Measurements from ENCODE around the gene MRPL39. TPM values are rescaled to one million over a fixed set of nuclear protein-coding genes. Genes with fewer than 3 reads are reported as not detected.

MRPL39 gene
- total RNA-seq, 4 donors from 2014 or later: 10.3 to 55.1 (median 21.6) TPM

- TF ChIP-seq POLR2A (IDR thresholded peaks at IDR 0.05): no peak
- TF ChIP-seq CTCF (IDR thresholded peaks at IDR 0.05): no peak
- H3K4me3 ChIP-seq: no peak overlapping the region
- H3K36me3 ChIP-seq: no peaks in the 10 kb centered on the region
- no peak for DNase-seq
- intact Hi-C loops (cut with DNase I; ENCODE audit: low total_unique reads): no loop called here
- no peaks in the 10 kb centered on the region for H3K27me3 ChIP-seq
- no peaks in the 10 kb centered on the region for H3K4me1 ChIP-seq
- no peak overlapping the region for H3K27ac ChIP-seq
- no peaks in the 10 kb centered on the region for H3K9me3 ChIP-seq
These were observed 67.7 kb downstream of the MRPL39 start for GRCh38 chr21:25539606-25540005.

- Histone ChIP-seq H3K9me3 (no peaks in the 10 kb centered on the region), H3K27me3 (no peaks in the 10 kb centered on the region), H3K36me3 (no peaks in the 10 kb centered on the region), H3K4me1 (no peaks in the 10 kb centered on the region), H3K27ac (no peak overlapping the region), H3K4me3 (no peak overlapping the region)
- intact Hi-C loops (cut with DNase I; ENCODE audit: low total_unique reads): no loop called here
- no peak for DNase-seq
- TF ChIP-seq CTCF (IDR thresholded peaks at IDR 0.05) (no peak), POLR2A (IDR thresholded peaks at IDR 0.05) (no peak)
These were observed 70.1 kb downstream of the MRPL39 start for GRCh38 chr21:25537174-25537573.

- Histone ChIP-seq H3K27me3 (no peaks in the 10 kb centered on the region), H3K4me3 (no peak overlapping the region), H3K27ac (no peak overlapping the region), H3K4me1 (no peaks in the 10 kb centered on the region), H3K9me3 (no peaks in the 10 kb centered on the region), H3K36me3 (no peaks in the 10 kb centered on the region)
- intact Hi-C loops (cut with DNase I; ENCODE audit: low total_unique reads): no loop called here
- TF ChIP-seq CTCF (IDR thresholded peaks at IDR 0.05) (no peak), POLR2A (IDR thresholded peaks at IDR 0.05) (no peak)
- no peak for DNase-seq
These were observed 70.5 kb downstream of the MRPL39 start for GRCh38 chr21:25536752-25537151.

- H3K27ac ChIP-seq: no peak overlapping the region
- no peak for TF ChIP-seq POLR2A (IDR thresholded peaks at IDR 0.05)
- no peak for TF ChIP-seq CTCF (IDR thresholded peaks at IDR 0.05)
- no peaks in the 10 kb centered on the region for H3K27me3 ChIP-seq
- no peaks in the 10 kb centered on the region for H3K9me3 ChIP-seq
- intact Hi-C loops (cut with DNase I; ENCODE audit: low total_unique reads): no loop called here
- H3K4me3 ChIP-seq: no peak overlapping the region
- H3K36me3 ChIP-seq: no peaks in the 10 kb centered on the region
- no peaks in the 10 kb centered on the region for H3K4me1 ChIP-seq
- DNase-seq: no peak
These were observed 71.4 kb downstream of the MRPL39 start for GRCh38 chr21:25535849-25536248.

MicroRNAs within 50 kb of the gene (microRNA counts, 767-probe panel; counts per million panel counts)
- microRNA hsa-miR-155-5p: 4,000 to 5,628 counts per million in 2 donors

Other genes with a start within 250 kb of the MRPL39 start
- 10 to 100 TPM; 27.6 to 85.5 (median 35.1) TPM for gene JAM2, start 31.8 kb upstream of the MRPL39 start, total RNA-seq
- 100 to 1,000 TPM in 1 of 4 donors, 10 to 100 TPM in 3; 15.9 to 108 (median 76.2) TPM for gene ATP5PF, start 127.4 kb upstream of the MRPL39 start, total RNA-seq
- gene GABPA, start 127.5 kb upstream of the MRPL39 start, total RNA-seq: 10 to 100 TPM in 3 of 4 donors, 1 to 10 TPM in 1; 8.2 to 94.4 (median 44.6) TPM

Data from uterus (tissue), 4 donors.